PC-9 (cell line): ENCODE results near the gene CRNKL1. TPM values are rescaled to one million over a fixed set of nuclear protein-coding genes. Genes with fewer than 3 reads are reported as not detected.
A peak's percentile ranks its signal among the peaks of the same experiment; 100 is the strongest.

ENCODE experiments used
- BruUV-seq: library from RNA; stranded (reverse); fragments of 400-500 nt; replicated peaks from 2 replicates; lab custom pipeline; 2021; lab: Mats Ljungman, UMichigan
- CTCF ChIA-PET: fragments of 300-600 bp; sonication (Branson Sonifier 250); formaldehyde crosslinking; loops from one replicate; lab custom pipeline; 2022; ENCODE audit warnings: antibody characterized with exemption; lab: Charles Lee
- POLR2A ChIA-PET: fragments of 300-600 bp; sonication (Branson Sonifier 250); formaldehyde crosslinking; loops from one replicate; lab custom pipeline; 2022; ENCODE audit warnings: antibody characterized with exemption; ENCODE audit not compliant: unreplicated experiment; lab: Charles Lee
- DNase-seq, 2 experiments: peaks; one replicate each; pipeline versions ENCODE4 v3.0.0 to v3.0.0-alpha.2; 2015 to 2022; ENCODE audit warnings: mixed read lengths in 1 of 2
- H2AFZ ChIP-seq: fragments of 200-600 bp; sonication (generic); 2 replicates; pipeline ENCODE4 v1.8.1; 2017; ENCODE audit warnings: antibody characterized with exemption
- H3F3A ChIP-seq: fragments of 200-600 bp; sonication (generic); 2 replicates; pipeline ENCODE4 v1.8.1; 2017; ENCODE audit warnings: antibody characterized with exemption, mild to moderate bottlenecking, low read depth; ENCODE audit not compliant: insufficient read depth
- H3K27ac ChIP-seq: fragments of 200-600 bp; sonication (generic); 2 replicates; pipeline ENCODE4 v1.6.1; 2016; ENCODE audit warnings: mixed run types
- H3K27me3 ChIP-seq: fragments of 200-600 bp; sonication (generic); 2 replicates; pipeline ENCODE4 v1.6.1; 2016; ENCODE audit warnings: low read depth, mixed run types; ENCODE audit not compliant: insufficient read depth
- H3K36me3 ChIP-seq: fragments of 200-600 bp; sonication (generic); 2 replicates; pipeline ENCODE4 v1.6.1; 2016; ENCODE audit warnings: low read depth, mixed run types
- H3K4me1 ChIP-seq: fragments of 200-600 bp; sonication (generic); replicated peaks from 2 replicates; pipeline ENCODE4 v1.6.1; 2016; ENCODE audit warnings: mixed run types; ENCODE audit not compliant: insufficient read depth
- H3K4me2 ChIP-seq: fragments of 200-600 bp; sonication (generic); 2 replicates; pipeline ENCODE4 v1.6.1; 2017; ENCODE audit warnings: mixed run types
- H3K4me3 ChIP-seq: fragments of 200-600 bp; sonication (generic); 2 replicates; pipeline ENCODE4 v1.6.1; 2016; ENCODE audit warnings: mixed run types
- H3K79me2 ChIP-seq: fragments of 200-600 bp; sonication (generic); 2 replicates; pipeline ENCODE4 v1.6.1; 2017; ENCODE audit warnings: low read depth, mixed run types
- H3K9me2 ChIP-seq: fragments of 200-600 bp; sonication (generic); 2 replicates; pipeline ENCODE4 v1.8.1; 2017; ENCODE audit warnings: mild to moderate bottlenecking; ENCODE audit not compliant: insufficient read depth
- H3K9me3 ChIP-seq: fragments of 200-600 bp; sonication (generic); 2 replicates; pipeline ENCODE4 v1.8.1; 2016; ENCODE audit warnings: low read depth; ENCODE audit not compliant: insufficient read depth
- H4K20me1 ChIP-seq: fragments of 200-600 bp; sonication (generic); 2 replicates; pipeline ENCODE4 v1.8.1; 2017; ENCODE audit not compliant: insufficient read depth
- EZH2 ChIP-seq: fragments of 200-600 bp; sonication (generic); IDR thresholded peaks from 2 replicates; pipeline ENCODE4 v1.8.0; 2017; ENCODE audit warnings: antibody characterized with exemption, low read depth
- intact Hi-C: fragments of 100-400 bp; cut with micrococcal nuclease; formaldehyde crosslinking; loops from one replicate; pipeline ENCODE4 v1.10.0; 2022; ENCODE audit not compliant: unreplicated experiment
- total RNA-seq: library from RNA; stranded (reverse); gene quantifications from 2 replicates; pipeline ENCODE4 v1.2.3, GENCODE V29; 2021
- TF ChIP-seq, protein P1 (sequence below): fragments of 200-600 bp; sonication (generic); conservative IDR thresholded peaks from 2 replicates; pipeline ENCODE4 v1.6.1; 2017; ENCODE audit warnings: mixed run types, antibody characterized with exemption, mild to moderate bottlenecking, moderate library complexity

CRNKL1 gene
- total RNA-seq, 1 experiment from 2014 or later, result 24.8 TPM

DNA sequence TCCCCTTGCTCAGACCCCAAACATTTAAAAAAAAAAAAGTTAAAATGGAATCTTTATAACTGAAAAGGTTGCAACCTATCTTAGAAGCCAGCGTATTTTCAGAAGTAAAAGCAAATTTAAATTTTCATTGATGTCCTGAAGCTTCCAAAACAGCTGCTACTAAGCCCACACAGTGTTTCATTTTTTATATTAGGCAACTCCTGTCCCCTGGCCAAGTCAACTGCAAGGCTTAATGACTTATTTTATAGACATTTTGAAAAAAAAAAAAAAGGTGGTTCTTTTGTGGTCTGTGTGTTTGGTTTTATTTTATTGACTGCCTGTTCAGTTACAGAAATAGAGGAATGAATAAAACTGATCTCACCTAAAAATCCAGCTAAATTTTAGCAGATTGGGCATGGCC is 13.1 kb upstream of the CRNKL1 start:
- CTCF ChIA-PET, result no interaction called here

DNA sequence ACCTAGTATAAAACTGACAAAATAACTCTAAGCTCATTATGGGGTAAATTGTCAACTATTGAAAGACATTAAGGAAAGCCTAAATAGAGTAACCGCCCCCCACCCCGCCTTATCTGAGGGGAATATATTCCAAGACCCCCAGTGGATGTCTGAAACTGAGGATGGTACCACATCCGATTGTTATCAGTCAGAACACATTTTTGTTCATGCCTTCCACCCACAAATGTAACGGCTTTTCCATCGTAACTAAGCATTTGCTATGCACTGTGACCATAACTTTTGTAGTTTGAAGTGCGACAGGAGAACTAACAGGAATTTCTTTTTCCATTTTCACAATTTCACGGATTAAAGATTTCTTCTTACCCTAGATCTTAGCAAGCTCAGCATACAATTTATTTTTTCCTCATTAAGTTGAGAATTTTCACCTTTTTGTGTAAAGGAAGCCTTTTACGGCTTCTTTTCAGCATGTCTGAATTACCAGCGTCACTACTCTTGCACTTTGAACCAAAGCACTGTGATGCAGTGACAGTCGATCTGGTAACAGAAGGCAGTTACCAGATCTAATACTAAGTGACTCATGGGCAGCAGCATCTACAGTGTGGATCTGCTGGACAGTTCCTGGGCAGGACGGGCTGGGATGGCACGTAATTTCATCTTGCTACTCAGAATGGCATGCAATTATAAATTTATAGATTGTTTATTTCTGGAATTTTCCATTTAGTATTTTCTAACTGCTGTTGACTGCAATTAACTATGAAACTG is 11.9 kb upstream of the CRNKL1 start:
- Histone ChIP-seq H3K4me1 (no peaks in the 10 kb centered on the region), H3K4me3 (no peak overlapping the region), H3K79me2 (no peaks in the 10 kb centered on the region), H2AFZ (no peak overlapping the region), H3K27me3 (peaks cover 16% of the 10 kb centered on the region), H3K36me3 (no peaks in the 10 kb centered on the region), H3F3A (no peaks in the 10 kb centered on the region), H3K9me3 (no peaks in the 10 kb centered on the region), H3K9me2 (no peaks in the 10 kb centered on the region), H3K27ac (no peak overlapping the region), H4K20me1 (no peaks in the 10 kb centered on the region), H3K4me2 (no peak overlapping the region)
- ChIA-PET CTCF (no interaction called here), POLR2A (no interaction called here)
- DNase-seq, result no peak
- BruUV-seq, result no TSS peak
- TF ChIP-seq EZH2, result no peak
- TF ChIP-seq, protein P1, sequence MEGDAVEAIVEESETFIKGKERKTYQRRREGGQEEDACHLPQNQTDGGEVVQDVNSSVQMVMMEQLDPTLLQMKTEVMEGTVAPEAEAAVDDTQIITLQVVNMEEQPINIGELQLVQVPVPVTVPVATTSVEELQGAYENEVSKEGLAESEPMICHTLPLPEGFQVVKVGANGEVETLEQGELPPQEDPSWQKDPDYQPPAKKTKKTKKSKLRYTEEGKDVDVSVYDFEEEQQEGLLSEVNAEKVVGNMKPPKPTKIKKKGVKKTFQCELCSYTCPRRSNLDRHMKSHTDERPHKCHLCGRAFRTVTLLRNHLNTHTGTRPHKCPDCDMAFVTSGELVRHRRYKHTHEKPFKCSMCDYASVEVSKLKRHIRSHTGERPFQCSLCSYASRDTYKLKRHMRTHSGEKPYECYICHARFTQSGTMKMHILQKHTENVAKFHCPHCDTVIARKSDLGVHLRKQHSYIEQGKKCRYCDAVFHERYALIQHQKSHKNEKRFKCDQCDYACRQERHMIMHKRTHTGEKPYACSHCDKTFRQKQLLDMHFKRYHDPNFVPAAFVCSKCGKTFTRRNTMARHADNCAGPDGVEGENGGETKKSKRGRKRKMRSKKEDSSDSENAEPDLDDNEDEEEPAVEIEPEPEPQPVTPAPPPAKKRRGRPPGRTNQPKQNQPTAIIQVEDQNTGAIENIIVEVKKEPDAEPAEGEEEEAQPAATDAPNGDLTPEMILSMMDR, result no peak
- intact Hi-C loops, result no loop called here

More for the DNA sequence above, 13.1 kb upstream of the CRNKL1 start:
- intact Hi-C loops, result no loop called here
- Histone ChIP-seq H3K9me3 (no peaks in the 10 kb centered on the region), H3K36me3 (no peaks in the 10 kb centered on the region), H3K4me3 (no peak overlapping the region), H3K9me2 (no peaks in the 10 kb centered on the region), H3K27me3 (peaks cover 16% of the 10 kb centered on the region), H2AFZ (no peak overlapping the region), H3K27ac (no peak overlapping the region), H3F3A (no peaks in the 10 kb centered on the region), H3K4me1 (no peaks in the 10 kb centered on the region), H4K20me1 (no peaks in the 10 kb centered on the region), H3K79me2 (no peaks in the 10 kb centered on the region), H3K4me2 (no peak overlapping the region)
- POLR2A ChIA-PET, result no interaction called here
- BruUV-seq, result no TSS peak
- no peak for DNase-seq
- TF ChIP-seq EZH2, result no peak
- TF ChIP-seq, protein P1, result no peak

DNA sequence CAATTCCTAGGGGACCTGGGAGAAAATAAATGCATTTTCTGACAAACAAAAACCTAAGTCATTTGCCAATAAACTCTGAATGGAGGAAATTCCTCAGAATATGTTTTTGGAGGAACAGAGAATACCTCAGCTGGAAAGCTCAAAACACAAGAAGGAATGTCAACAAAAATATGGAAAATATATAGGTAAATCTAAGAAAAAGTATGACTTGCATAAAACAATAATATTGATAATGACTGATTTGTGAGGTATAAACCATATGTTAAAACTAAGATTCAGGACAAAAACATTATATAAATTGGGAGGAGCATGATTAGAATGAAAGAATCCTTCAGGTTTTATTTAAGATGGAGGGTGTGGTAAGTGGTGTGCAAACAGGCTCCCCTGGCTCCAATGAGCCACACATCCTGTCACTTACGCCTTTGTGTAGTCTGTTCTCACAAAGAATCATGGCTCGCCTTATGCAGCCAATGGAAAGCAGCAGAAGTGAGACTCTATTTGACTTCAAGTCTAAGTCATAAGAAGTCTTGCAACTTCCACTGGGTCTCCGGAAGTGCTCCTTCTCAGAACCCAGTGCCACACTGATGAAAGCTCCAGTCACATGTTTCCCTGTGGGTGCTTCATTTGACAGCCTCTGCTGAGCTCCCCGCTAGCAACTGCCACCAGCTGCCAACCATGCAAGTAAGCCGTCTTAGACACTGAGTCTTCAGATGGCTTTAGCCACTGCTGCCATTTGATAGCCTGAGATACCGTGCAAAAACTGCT is 8.2 kb upstream of the CRNKL1 start:
- Histone ChIP-seq H3F3A (no peaks in the 10 kb centered on the region), H3K36me3 (no peaks in the 10 kb centered on the region), H3K79me2 (no peaks in the 10 kb centered on the region), H3K27me3 (peaks cover 16% of the 10 kb centered on the region), H4K20me1 (no peaks in the 10 kb centered on the region), H3K9me3 (no peaks in the 10 kb centered on the region), H3K27ac (no peak overlapping the region), H3K9me2 (no peaks in the 10 kb centered on the region), H3K4me1 (no peaks in the 10 kb centered on the region), H3K4me2 (no peak overlapping the region), H3K4me3 (no peak overlapping the region), H2AFZ (0 out of 2 replicates have a peak overlapping the region, but pooled peaks have one; percentile 10)
- no TSS peak for BruUV-seq
- no peak for DNase-seq
- ChIA-PET CTCF (no interaction called here), POLR2A (no interaction called here)
- no peak for TF ChIP-seq EZH2
- TF ChIP-seq, protein P1, result no peak
- intact Hi-C loops, result no loop called here
